HCT116 (cell line): ENCODE data around the gene C2orf92. TPM values are rescaled to one million over a fixed set of nuclear protein-coding genes. Genes with fewer than 3 reads are reported as not detected.

Experiments
- ATAC-seq: fragments of 200-7000 bp; cut with Tn5 transposase; 2 replicates; pipeline ENCODE4 v1.9.1; 2020; ENCODE audit warnings: mild to moderate bottlenecking, moderate library complexity
- BruUV-seq: library from RNA; stranded (reverse); fragments of 400-500 nt; replicated peaks from 2 replicates; lab custom pipeline; 2021; lab: Mats Ljungman, UMichigan
- CTCF ChIA-PET: fragments of 300-600 bp; sonication (Branson Sonifier 250); formaldehyde crosslinking; loops from one replicate; lab custom pipeline; 2021; ENCODE audit warnings: antibody characterized with exemption; lab: Charles Lee
- POLR2A ChIA-PET: fragments of 300-600, 350-600 bp; sonication (Branson Sonifier 250); formaldehyde crosslinking; loops from one replicate; lab custom pipeline; 2021; ENCODE audit warnings: antibody characterized with exemption; lab: Charles Lee
- RAD21 ChIA-PET, 2 experiments: fragments of 300-600 bp; sonication (Branson Sonifier 250); formaldehyde crosslinking; loops; one replicate each; lab custom pipeline; 2023; ENCODE audit warnings: low total read pairs in 2 of 2; ENCODE audit not compliant: uncharacterized antibody in 2 of 2, unreplicated experiment in 2 of 2, low non-redundant PET in 1 of 2; lab: Charles Lee
- DNase-seq: peaks from one replicate; pipeline ENCODE4 v3.0.0-alpha.2; 2010; ENCODE audit warnings: low read depth, low spot score
- H2AFZ ChIP-seq: fragments of 200-600 bp; shearing (Covaris generic), sonication (generic); 2 replicates; pipeline ENCODE4 v1.6.1; 2017; ENCODE audit warnings: low read depth, mixed run types, mixed read lengths, antibody characterized with exemption, low read length; ENCODE audit not compliant: poor library complexity, severe bottlenecking
- H3K27ac ChIP-seq: 2 replicates; pipeline ENCODE4 v1.5.1; 2012; ENCODE audit warnings: low read depth, low read length
- H3K27me3 ChIP-seq: fragments of 200-600 bp; sonication (generic); 2 replicates; pipeline ENCODE4 v1.6.1; 2016; ENCODE audit warnings: mixed run types, low read length, mixed read lengths; ENCODE audit not compliant: insufficient read depth
- H3K36me3 ChIP-seq, 2 experiments: fragments of 200-500 bp in 1 of 2; fragments of 200-600 bp in 1 of 2; sonication (Bioruptor generic) in 1 of 2; sonication (generic) in 1 of 2; 2 replicates each; pipeline versions ENCODE4 v1.5.1 to v1.6.1; 2014 to 2016; ENCODE audit warnings: low read length in 2 of 2, inconsistent platforms in 1 of 2, mixed read lengths in 1 of 2, mixed run types in 1 of 2; ENCODE audit not compliant: insufficient read depth in 2 of 2, control insufficient read depth in 1 of 2
- H3K4me1 ChIP-seq, 2 experiments: fragments of 200-600 bp in 1 of 2; sonication (generic) in 1 of 2; 2 replicates each; pipeline versions ENCODE4 v1.5.1 to v1.6.1; 2012 to 2017; ENCODE audit warnings: low read length in 2 of 2, inconsistent platforms in 1 of 2, mild to moderate bottlenecking in 1 of 2, mixed read lengths in 1 of 2, mixed run types in 1 of 2, moderate library complexity in 1 of 2; ENCODE audit not compliant: insufficient read depth in 2 of 2, control insufficient read depth in 1 of 2
- H3K4me2 ChIP-seq: fragments of 200-600 bp; sonication (generic); 2 replicates; pipeline ENCODE4 v1.6.1; 2017; ENCODE audit warnings: mixed run types, low read length, mixed read lengths
- H3K4me3 ChIP-seq, 2 experiments: fragments of 200-600 bp in 1 of 2; sonication (generic) in 1 of 2; replicated peaks in 1 of 2; 2 replicates each; pipeline ENCODE4 v1.5.1; 2011 to 2016; ENCODE audit warnings: low read length in 2 of 2, control low read depth in 1 of 2, low read depth in 1 of 2, mild to moderate bottlenecking in 1 of 2, mixed read lengths in 1 of 2, mixed run types in 1 of 2
- H3K79me2 ChIP-seq: fragments of 200-600 bp; sonication (generic); 2 replicates; pipeline ENCODE4 v1.6.1; 2017; ENCODE audit warnings: mild to moderate bottlenecking, mixed run types, low read length, moderate library complexity, mixed read lengths; ENCODE audit not compliant: insufficient read depth
- H3K9ac ChIP-seq: fragments of 200-600 bp; sonication (generic); 2 replicates; pipeline ENCODE4 v1.6.1; 2016; ENCODE audit warnings: low read length, mixed read lengths
- H3K9me2 ChIP-seq: fragments of 200-600 bp; sonication (generic), shearing (Covaris generic); 2 replicates; pipeline ENCODE4 v1.6.1; 2017; ENCODE audit warnings: mixed run types, mild to moderate bottlenecking, moderate library complexity; ENCODE audit not compliant: insufficient read depth
- H3K9me3 ChIP-seq, 2 experiments: fragments of 200-500 bp in 1 of 2; fragments of 200-600 bp in 1 of 2; sonication (Bioruptor generic) in 1 of 2; sonication (generic) in 1 of 2; 2 replicates each; pipeline ENCODE4 v1.6.1; 2014 to 2017; ENCODE audit warnings: low read length in 2 of 2, mixed read lengths in 2 of 2, inconsistent platforms in 1 of 2, low read depth in 1 of 2, mild to moderate bottlenecking in 1 of 2, mixed run types in 1 of 2, moderate library complexity in 1 of 2; ENCODE audit not compliant: control insufficient read depth in 1 of 2, insufficient read depth in 1 of 2
- H4K20me1 ChIP-seq: fragments of 200-600 bp; sonication (generic), shearing (Covaris generic); 2 replicates; pipeline ENCODE4 v1.6.1; 2017; ENCODE audit warnings: mixed run types, mild to moderate bottlenecking, moderate library complexity; ENCODE audit not compliant: insufficient read depth
- CEBPB ChIP-seq: IDR thresholded peaks from 2 replicates; pipeline ENCODE4 v1.6.1; 2012; ENCODE audit warnings: low read depth
- EGR1 ChIP-seq: IDR thresholded peaks from 2 replicates; pipeline ENCODE4 v1.6.1; 2012; ENCODE audit warnings: low read depth
- EZH2 ChIP-seq: fragments of 200-600 bp; sonication (generic); IDR thresholded peaks from 2 replicates; pipeline ENCODE4 v1.6.1; 2017; ENCODE audit warnings: antibody characterized with exemption, mixed run types
- EZH2phosphoT487 ChIP-seq: fragments of 200-600 bp; IDR thresholded peaks from 2 replicates; pipeline ENCODE4 v1.6.1; 2018; ENCODE audit warnings: antibody characterized with exemption, borderline replicate concordance
- POLR2A ChIP-seq: IDR thresholded peaks from 2 replicates; pipeline ENCODE4 v1.7.0; 2011; ENCODE audit warnings: borderline replicate concordance; ENCODE audit not compliant: insufficient read depth, insufficient read length; ENCODE audit errors: extremely low read depth
- SRF ChIP-seq: IDR thresholded peaks from 2 replicates; pipeline ENCODE4 v1.6.1; 2012; ENCODE audit warnings: low read depth
- TCF7L2 ChIP-seq: IDR thresholded peaks from 2 replicates; pipeline ENCODE4 v1.7.0; 2011; ENCODE audit warnings: borderline replicate concordance, inconsistent platforms; ENCODE audit not compliant: insufficient read depth, insufficient read length; ENCODE audit errors: extremely low read depth
- YY1 ChIP-seq: IDR thresholded peaks from 2 replicates; pipeline ENCODE4 v1.6.1; 2011; ENCODE audit warnings: low read length, low read depth, moderate library complexity, mild to moderate bottlenecking; ENCODE audit not compliant: insufficient replicate concordance; ENCODE audit errors: extremely low read depth
- intact Hi-C: fragments of 100-400 bp; cut with micrococcal nuclease; formaldehyde crosslinking; loops from 2 replicates; pipeline ENCODE4 v1.10.0; 2022
- total RNA-seq: library from RNA; stranded (reverse); gene quantifications from one replicate; pipeline ENCODE4 v1.2.1, GENCODE V29; 2021; ENCODE audit not compliant: unreplicated experiment
- TF ChIP-seq, protein P1 (sequence below): IDR thresholded peaks from 2 replicates; pipeline ENCODE4 v1.6.1; 2011; ENCODE audit warnings: mild to moderate bottlenecking, low read length, moderate library complexity; ENCODE audit not compliant: insufficient replicate concordance; ENCODE audit errors: extremely low read depth
- TF ChIP-seq, protein P2 (sequence below): IDR thresholded peaks from 2 replicates; pipeline ENCODE4 v1.6.1; 2012

Gene C2orf92
- total RNA-seq, 1 experiment from 2014 or later, result 3.0 TPM

- ChIA-PET POLR2A (no interaction called here), RAD21 (no interaction called here), CTCF (interaction anchor here (2.1 kb wide), 1 partner anchor 9 kb away, joined by 12 read pairs; no protein-coding TSS in a partner anchor)
- Histone ChIP-seq H3K36me3 (no peaks in the 10 kb centered on the region), H3K4me3 (no peak overlapping the region), H3K27ac (no peak overlapping the region), H3K9me3 (no peaks in the 10 kb centered on the region), H3K9ac (no peak overlapping the region), H3K79me2 (no peaks in the 10 kb centered on the region), H3K4me2 (no peak overlapping the region), H3K9me2 (no peaks in the 10 kb centered on the region), H2AFZ (no peak overlapping the region), H4K20me1 (no peaks in the 10 kb centered on the region), H3K27me3 (no peaks in the 10 kb centered on the region), H3K4me1 (peaks cover 0 to 5% of the 10 kb centered on the region in 2 experiments; a peak in 2 of 4 replicates)
- ATAC-seq (no peak), DNase-seq (no peak)
- no TSS peak for BruUV-seq
- intact Hi-C loops, result no loop called here
- TF ChIP-seq POLR2A (no peak), EZH2phosphoT487 (no peak), SRF (no peak), EGR1 (no peak), CEBPB (no peak), TCF7L2 (no peak), EZH2 (no peak), YY1 (no peak)
- TF ChIP-seq, protein P1, sequence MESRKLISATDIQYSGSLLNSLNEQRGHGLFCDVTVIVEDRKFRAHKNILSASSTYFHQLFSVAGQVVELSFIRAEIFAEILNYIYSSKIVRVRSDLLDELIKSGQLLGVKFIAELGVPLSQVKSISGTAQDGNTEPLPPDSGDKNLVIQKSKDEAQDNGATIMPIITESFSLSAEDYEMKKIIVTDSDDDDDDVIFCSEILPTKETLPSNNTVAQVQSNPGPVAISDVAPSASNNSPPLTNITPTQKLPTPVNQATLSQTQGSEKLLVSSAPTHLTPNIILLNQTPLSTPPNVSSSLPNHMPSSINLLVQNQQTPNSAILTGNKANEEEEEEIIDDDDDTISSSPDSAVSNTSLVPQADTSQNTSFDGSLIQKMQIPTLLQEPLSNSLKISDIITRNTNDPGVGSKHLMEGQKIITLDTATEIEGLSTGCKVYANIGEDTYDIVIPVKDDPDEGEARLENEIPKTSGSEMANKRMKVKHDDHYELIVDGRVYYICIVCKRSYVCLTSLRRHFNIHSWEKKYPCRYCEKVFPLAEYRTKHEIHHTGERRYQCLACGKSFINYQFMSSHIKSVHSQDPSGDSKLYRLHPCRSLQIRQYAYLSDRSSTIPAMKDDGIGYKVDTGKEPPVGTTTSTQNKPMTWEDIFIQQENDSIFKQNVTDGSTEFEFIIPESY, result no peak
- TF ChIP-seq, protein P2, sequence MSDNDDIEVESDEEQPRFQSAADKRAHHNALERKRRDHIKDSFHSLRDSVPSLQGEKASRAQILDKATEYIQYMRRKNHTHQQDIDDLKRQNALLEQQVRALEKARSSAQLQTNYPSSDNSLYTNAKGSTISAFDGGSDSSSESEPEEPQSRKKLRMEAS, result no peak
Observed at GRCh38 chr2:97731274-97732020, 61.9 kb downstream of the C2orf92 start.
